GM19468 (cell line): ENCODE measurements around the gene RSPH3.
"Not testable (repeated sequence)": the region's sequence is repeated elsewhere in the genome, so short reads cannot be mapped to it uniquely, and the experiment has no call there.

Experiments used
- ATAC-seq: cut with Tn5 transposase; IDR thresholded peaks from one replicate; pipeline ENCODE4 v1.9.1; 2021; ENCODE audit warnings: mild to moderate bottlenecking, moderate library complexity, moderate number of reproducible peaks; ENCODE audit not compliant: unreplicated experiment; ENCODE audit errors: extremely low read depth

Gene RSPH3

GRCh38 chr6:158987657-158988056 is 12.3 kb downstream of the RSPH3 start:
- no peak for ATAC-seq

- no peak for ATAC-seq
These were observed 21.2 kb downstream of the RSPH3 start for GRCh38 chr6:158978757-158979156.

- ATAC-seq = no peak
These were observed 22.6 kb downstream of the RSPH3 start for GRCh38 chr6:158977382-158977781.

- ATAC-seq = no peak
These were observed 27.5 kb downstream of the RSPH3 start for GRCh38 chr6:158972241-158973233.

GRCh38 chr6:158970640-158971275 is 29.2 kb downstream of the RSPH3 start:
- no peak for ATAC-seq

GRCh38 chr6:158969148-158969547 is 30.9 kb downstream of the RSPH3 start:
- no peak for ATAC-seq

- ATAC-seq = no peak
These were observed 36.8 kb downstream of the RSPH3 start for GRCh38 chr6:158963020-158963808.

- no peak for ATAC-seq
These were observed 37.6 kb downstream of the RSPH3 start for GRCh38 chr6:158962371-158962770.

- no peak for ATAC-seq
These were observed 40.0 kb downstream of the RSPH3 start for GRCh38 chr6:158960026-158960425.

- ATAC-seq = no peak
These were observed 40.5 kb downstream of the RSPH3 start for GRCh38 chr6:158959552-158959951.

GRCh38 chr6:158958504-158959386 is 41.3 kb downstream of the RSPH3 start:
- ATAC-seq = no peak

- no peak for ATAC-seq
These were observed 44.7 kb downstream of the RSPH3 start for GRCh38 chr6:158955255-158955654.

- no peak for ATAC-seq
These were observed 45.2 kb downstream of the RSPH3 start for GRCh38 chr6:158954753-158955152.

- ATAC-seq = not testable (repeated sequence)
These were observed 48.0 kb downstream of the RSPH3 start for GRCh38 chr6:158952011-158952410.

- ATAC-seq = not testable (repeated sequence)
These were observed 48.4 kb downstream of the RSPH3 start for GRCh38 chr6:158951565-158951964.

GRCh38 chr6:158947284-158947683 is 52.7 kb downstream of the RSPH3 start:
- no peak for ATAC-seq

GRCh38 chr6:158943380-158944032 is 56.5 kb downstream of the RSPH3 start:
- ATAC-seq = no peak

- ATAC-seq = no peak
These were observed 57.7 kb downstream of the RSPH3 start for GRCh38 chr6:158942349-158942748.

GRCh38 chr6:158941246-158941645 is 58.8 kb downstream of the RSPH3 start:
- ATAC-seq = no peak
